Measurements from ENCODE around the gene ITGA1. TPM values are rescaled to one million over a fixed set of nuclear protein-coding genes. Genes with fewer than 3 reads are reported as not detected.

Gene ITGA1
- total and polyA plus RNA-seq, 2 of the 8 experiments (the other 6 are each of a cell fraction or from before 2014, with no cell fraction given) = 2.3 to 9.0 TPM

DNA sequence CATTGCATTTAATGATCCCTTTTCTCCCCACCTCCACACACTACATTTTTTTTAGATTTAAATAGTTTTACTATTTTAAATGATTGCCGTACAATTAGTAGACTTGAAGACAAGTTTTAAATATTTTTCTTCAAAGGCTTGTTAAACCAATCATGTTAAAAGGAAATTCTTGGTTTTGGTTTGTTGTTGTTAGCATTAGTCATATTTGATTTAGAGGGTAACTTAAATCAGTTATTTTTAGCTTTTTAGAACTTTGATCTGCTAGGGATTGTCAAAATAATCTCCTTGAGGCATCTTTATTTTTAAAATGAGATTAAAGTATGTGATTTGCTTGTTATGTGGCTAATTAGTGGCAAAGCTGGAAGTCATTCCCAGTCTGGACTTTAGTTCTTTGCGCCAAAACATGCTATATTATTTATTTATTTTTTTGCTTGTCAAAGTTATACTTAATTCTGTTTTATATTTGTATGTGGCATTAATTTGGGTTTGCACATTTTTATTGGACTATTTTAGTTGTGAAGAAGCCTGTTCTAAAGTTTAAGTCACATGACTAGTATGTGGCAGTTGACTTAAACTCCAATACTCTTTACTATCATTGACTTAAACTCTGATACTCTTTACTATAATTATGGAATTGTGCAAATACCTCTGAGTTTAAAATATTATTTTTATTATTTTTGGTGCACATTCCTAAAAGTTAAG, 14.7 kb downstream of the ITGA1 start:
- Histone ChIP-seq H2AK5ac (ENCODE audit: low read depth, low read length) (no peak overlapping the region), H3K79me2 (ENCODE audit: control insufficient read depth in 1 of 2, insufficient read depth in 2 of 2, low read length in 2 of 2) (peaks cover 0 to 51% of the 10 kb centered on the region in 2 experiments; a peak in 3 of 4 replicates), H3K27me3 (replicated peaks in 1 of 4; ENCODE audit: control insufficient read depth in 3 of 4, extremely low read depth in 1 of 4, insufficient read depth in 3 of 4, low read length in 3 of 4) (no peaks in the 10 kb centered on the region), H3K18ac (ENCODE audit: extremely low read depth, low read length) (no peak overlapping the region), H4K8ac (ENCODE audit: extremely low read depth, insufficient read depth, low read length) (no peak overlapping the region), H3K9ac (replicated peaks in 1 of 4; ENCODE audit: extremely low read depth in 1 of 4, low read depth in 3 of 4, low read length in 3 of 4) (no peak overlapping the region), H3K4ac (replicated peaks; ENCODE audit: insufficient read length, low read depth, low read length) (no peak overlapping the region), H4K5ac (ENCODE audit: insufficient read length, low read depth, low read length) (no peak overlapping the region), H3K4me2 (ENCODE audit: insufficient read depth in 1 of 2, low read depth in 2 of 2, low read length in 2 of 2) (peak overlapping the region; percentile 89 to 94; a peak in 2 of 4 replicates), H3K36me3 (ENCODE audit: control insufficient read depth in 2 of 4, insufficient read depth in 4 of 4, low read length in 3 of 4) (peaks cover 0 to 14% (median 3%) of the 10 kb centered on the region in 4 experiments; a peak in 2 of 8 replicates), H2BK12ac (ENCODE audit: low read depth, low read length) (no peak overlapping the region), H3K56ac (replicated peaks; ENCODE audit: insufficient read length, low read depth, low read length) (no peak overlapping the region), H2AFZ (ENCODE audit: low read length) (no peak overlapping the region), H2BK15ac (ENCODE audit: low read length) (no peak overlapping the region), H3K27ac (ENCODE audit: low read depth, low read length) (no peak overlapping the region), H2BK20ac (ENCODE audit: low read length) (no peak overlapping the region), H3K23ac (ENCODE audit: insufficient read length) (no peak overlapping the region), H3K14ac (ENCODE audit: insufficient read length) (no peak overlapping the region), H2BK120ac (replicated peaks; ENCODE audit: low read depth, low read length) (no peak overlapping the region), H2BK5ac (ENCODE audit: low read depth, low read length) (no peak overlapping the region), H3K23me2 (ENCODE audit: low read depth, low read length) (peaks cover 21% of the 10 kb centered on the region), H3K9me3 (ENCODE audit: insufficient read depth in 2 of 2, low read depth in 1 of 2, low read length in 1 of 2) (no peaks in the 10 kb centered on the region), H3K79me1 (ENCODE audit: low read depth, low read length) (peaks cover 3% of the 10 kb centered on the region), H4K20me1 (replicated peaks in 1 of 2; ENCODE audit: control insufficient read depth in 1 of 2, insufficient read depth in 2 of 2, low read length in 2 of 2) (peaks cover 6 to 8% of the 10 kb centered on the region in 2 experiments), H3K4me1 (replicated peaks in 1 of 4; ENCODE audit: control insufficient read depth in 3 of 4, insufficient read depth in 4 of 4, low read length in 3 of 4) (peaks cover 5 to 11% (median 9%) of the 10 kb centered on the region in 4 experiments; a peak in 5 of 7 replicates), H4K91ac (replicated peaks; ENCODE audit: insufficient read length, low read length) (no peak overlapping the region), H3K4me3 (ENCODE audit: extremely low read depth in 1 of 4, insufficient read depth in 2 of 4, low read depth in 3 of 4, low read length in 4 of 4) (peak overlapping the region in 2 of 4 experiments; percentile 81 to 93; a peak in 3 of 8 replicates)
- ChIA-PET POLR2A (ENCODE audit: partially characterized antibody) (no interaction called here), CTCF (ENCODE audit: partially characterized antibody) (interaction anchor here (0.6 to 3.8 kb wide), 2 partner anchors 14 to 144 kb away, joined by 3 to 39 read pairs; partner anchors contain the start of genes ITGA1 and PELO)
- FAIRE-seq (no peak), DNase-seq (ENCODE audit: low read depth in 1 of 2, low spot score in 2 of 2) (no peak)
- 98% methylated on average over 2 of the region's 2 CpGs; no CpG with 5 or more reads in 1 of the 2 experiments for WGBS, 2 experiments (ENCODE audit: extremely low coverage in 1 of 2, insufficient coverage in 1 of 2, insufficient read length in 1 of 2, insufficient replicate concordance in 2 of 2, low coverage in 1 of 2, low lambda C conversion rate in 2 of 2, missing lambda C conversion rate in 1 of 2)
- TF ChIP-seq YY1 (IDR thresholded peaks at IDR 0.05; ENCODE audit: low read depth, low read length) (no peak), SP2 (IDR thresholded peaks at IDR 0.05; ENCODE audit: low read length) (no peak), FOSL1 (IDR thresholded peaks at IDR 0.05; ENCODE audit: insufficient read depth, low read depth, low read length) (no peak), KDM5A (IDR thresholded peaks at IDR 0.05; ENCODE audit: low read length) (no peak), CTBP2 (IDR thresholded peaks at IDR 0.05; ENCODE audit: borderline replicate concordance, insufficient read depth, insufficient read length, low read length) (no peak), TEAD4 (IDR thresholded peaks at IDR 0.05; ENCODE audit: low read depth, low read length) (no peak), RFX5 (IDR thresholded peaks at IDR 0.05; ENCODE audit: borderline replicate concordance, low read depth, low read length) (no peak), POU5F1 (IDR thresholded peaks at IDR 0.05; ENCODE audit: low read depth, low read length) (no peak), MAFK (IDR thresholded peaks at IDR 0.05; ENCODE audit: low read depth, low read length) (no peak)
- TF ChIP-seq, protein P1, sequence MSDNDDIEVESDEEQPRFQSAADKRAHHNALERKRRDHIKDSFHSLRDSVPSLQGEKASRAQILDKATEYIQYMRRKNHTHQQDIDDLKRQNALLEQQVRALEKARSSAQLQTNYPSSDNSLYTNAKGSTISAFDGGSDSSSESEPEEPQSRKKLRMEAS (IDR thresholded peaks at IDR 0.05) = no peak
